ENCODE results near the gene MBTD1. TPM values are rescaled to one million over a fixed set of nuclear protein-coding genes. Genes with fewer than 3 reads are reported as not detected.
A peak's percentile ranks its signal among the peaks of the same experiment; 100 is the strongest.

Gene MBTD1
- polyA plus RNA-seq, 2 of the 4 experiments (the other 2 are of a cell fraction), result 8.1 to 13.4 TPM

- Histone ChIP-seq H3K9me3 (no peaks in the 10 kb centered on the region), H3K4me1 (peaks cover 21% of the 10 kb centered on the region), H3K27ac (peak within 1 kb of the TSS; percentile 94), H3K4me3 (peak within 1 kb of the TSS; percentile 88), H3K4me2 (peak within 1 kb of the TSS; percentile 96)
- 2% methylated on average over 46 of the region's 98 CpGs for WGBS (ENCODE audit: missing lambda C conversion rate)
- FAIRE-seq (no peak), DNase-seq (ENCODE audit: low read depth in 1 of 2, low spot score in 1 of 2) (peak; percentile 93 to 97), ATAC-seq (peak; percentile 85 to 93)
- POLR2A ChIA-PET, result interaction anchor here (0.6 to 2.0 kb wide), 10 partner anchors 8 to 318 kb away, joined by 3 to 10 read pairs (median 6); partner anchors contain the start of genes NME1, SPAG9 and UTP18
- CTCF ChIA-PET, result interaction anchor here (0.7 to 5.1 kb wide), 13 partner anchors 8 to 198 kb away, joined by 3 to 51 read pairs (median 5); partner anchors contain the start of genes NME1 and SPAG9
- TF ChIP-seq POLR2A (IDR thresholded peaks at IDR 0.05; ENCODE audit: low read length) (peak; percentile 74), TFCP2L1 (CRISPR knock-in tag; IDR thresholded peaks at IDR 0.05) (peak; percentile 85), MAX (IDR thresholded peaks at IDR 0.05) (peak; percentile 98), BCL3 (IDR thresholded peaks at IDR 0.05) (peak; percentile 86; the same call in 1 of the 3 replicates), E2F6 (IDR thresholded peaks at IDR 0.05; ENCODE audit: borderline replicate concordance, low read depth) (peak; percentile 69), MAZ (IDR thresholded peaks at IDR 0.05; ENCODE audit: borderline replicate concordance, low read depth, low read length) (no peak), ATOH8 (CRISPR knock-in tag; IDR thresholded peaks at IDR 0.05; ENCODE audit: low read depth) (no peak), SMC3 (IDR thresholded peaks at IDR 0.05) (no peak), RFX5 (IDR thresholded peaks at IDR 0.05) (no peak), FOXS1 (CRISPR knock-in tag; IDR thresholded peaks at IDR 0.05) (no peak), GATA3 (IDR thresholded peaks at IDR 0.05; ENCODE audit: borderline replicate concordance) (peak; percentile 9; the same call in 1 of the 2 replicates), NPAS2 (CRISPR knock-in tag; IDR thresholded peaks at IDR 0.05; ENCODE audit: borderline replicate concordance) (peak; percentile 81), PHF8 (IDR thresholded peaks at IDR 0.05; ENCODE audit: borderline replicate concordance, low read depth) (peak; percentile 80; the same call in 1 of the 2 replicates), MYC (IDR thresholded peaks at IDR 0.05; ENCODE audit: borderline replicate concordance, low read length) (peak; percentile 100), USF2 (IDR thresholded peaks at IDR 0.05) (peak; percentile 62), NFE2L2 (conservative IDR thresholded peaks at IDR 0.05; ENCODE audit: low read length) (no peak), HMGXB4 (CRISPR knock-in tag; IDR thresholded peaks at IDR 0.05; ENCODE audit: borderline replicate concordance) (no peak; the same call in 1 of the 2 replicates), MAFK (IDR thresholded peaks at IDR 0.05; ENCODE audit: partially characterized antibody) (no peak), JUNB (IDR thresholded peaks at IDR 0.05) (no peak), RARB (CRISPR knock-in tag; IDR thresholded peaks at IDR 0.05) (no peak), JUN (IDR thresholded peaks at IDR 0.05) (peak; percentile 57 to 96; a peak in 4 of 5 replicates), ZC3H11A (IDR thresholded peaks at IDR 0.05) (no peak), PBX3 (IDR thresholded peaks at IDR 0.05) (0 out of 2 replicates have a peak, but pooled peaks have one; percentile 9), CBX2 (IDR thresholded peaks at IDR 0.05; ENCODE audit: borderline replicate concordance, low read depth) (no peak), HOXB5 (CRISPR knock-in tag; IDR thresholded peaks at IDR 0.05) (peak; percentile 54; the same call in 1 of the 2 replicates), HOXB13 (CRISPR knock-in tag; IDR thresholded peaks at IDR 0.05; ENCODE audit: low read depth) (peak; percentile 33; the same call in 1 of the 2 replicates)
Observed at GRCh38 chr17:51166198-51166986, 93.5 kb downstream of the MBTD1 start, which contains the start of gene NME2. NME2 (plus strand) TSS chr17:51166411; CDS start chr17:51166831, 420 bp downstream.
